K562 (cell line): ENCODE results near the gene NFAM1. TPM values are rescaled to one million over a fixed set of nuclear protein-coding genes. Genes with fewer than 3 reads are reported as not detected.

Experiments used
- C11orf30 ChIP-seq: fragments of 450-650 bp; IDR thresholded peaks from 2 replicates; pipeline ENCODE4 v1.6.1; 2016; ENCODE audit warnings: low read depth, mild to moderate bottlenecking
- CBFA2T3 ChIP-seq: fragments of 450-650 bp; IDR thresholded peaks from 2 replicates; pipeline ENCODE4 v1.6.1; 2017
- CBX1 ChIP-seq: sonication (generic); IDR thresholded peaks from 2 replicates; pipeline ENCODE4 v1.6.1; 2016; ENCODE audit warnings: antibody characterized with exemption, low read depth, mild to moderate bottlenecking
- ELK3 ChIP-seq: fragments of 450-650 bp; formaldehyde crosslinking; IDR thresholded peaks from 2 replicates; pipeline ENCODE4 v1.4.0; 2020; ENCODE audit warnings: mild to moderate bottlenecking
- HDAC6 ChIP-seq: IDR thresholded peaks from 2 replicates; pipeline ENCODE4 v1.6.1; 2012; ENCODE audit warnings: low read depth, mild to moderate bottlenecking, control low read depth, inconsistent platforms, low read length, moderate library complexity
- LARP7 ChIP-seq: fragments of 450-650 bp; IDR thresholded peaks from 2 replicates; pipeline ENCODE4 v1.6.1; 2016
- MTA3 ChIP-seq: fragments of 450-650 bp; formaldehyde crosslinking; IDR thresholded peaks from 2 replicates; pipeline ENCODE4 v1.6.1; 2017; ENCODE audit warnings: mild to moderate bottlenecking, borderline replicate concordance
- NFE2 ChIP-seq: IDR thresholded peaks from 2 replicates; pipeline ENCODE4 v1.6.1; 2014; ENCODE audit warnings: antibody characterized with exemption, low read depth
- NFIC ChIP-seq: fragments of 450-650 bp; IDR thresholded peaks from 2 replicates; pipeline ENCODE4 v1.6.1; 2017; ENCODE audit warnings: mild to moderate bottlenecking, inconsistent platforms
- PHB ChIP-seq: fragments of 250-450 bp; sonication (Bioruptor Pico); IDR thresholded peaks from 2 replicates; pipeline ENCODE4 v1.5.0; 2021
- POLR2A ChIP-seq: fragments of 450-650 bp; conservative IDR thresholded peaks from 2 replicates; pipeline ENCODE4 v1.6.1; 2016
- RFX1 ChIP-seq: fragments of 450-650 bp; IDR thresholded peaks from 2 replicates; pipeline ENCODE4 v1.6.1; 2016; ENCODE audit warnings: mild to moderate bottlenecking, moderate library complexity
- SLC30A9 ChIP-seq: fragments of 250-450 bp; sonication (Bioruptor Pico); IDR thresholded peaks from 2 replicates; pipeline ENCODE4 v1.8.0; 2022; ENCODE audit warnings: mild to moderate bottlenecking, moderate library complexity
- TCF7 ChIP-seq: sonication (generic); IDR thresholded peaks from 2 replicates; pipeline ENCODE4 v1.6.1; 2016; ENCODE audit warnings: antibody characterized with exemption, borderline replicate concordance
- TFE3 ChIP-seq: fragments of 450-650 bp; formaldehyde crosslinking; IDR thresholded peaks from 2 replicates; pipeline ENCODE4 v1.4.0; 2020; ENCODE audit warnings: mild to moderate bottlenecking, mixed read lengths
- ZBTB17 ChIP-seq: fragments of 450-650 bp; formaldehyde crosslinking; IDR thresholded peaks from 2 replicates; pipeline ENCODE4 v1.4.0; 2020; ENCODE audit warnings: mild to moderate bottlenecking
- ZBTB7A ChIP-seq: IDR thresholded peaks from 2 replicates; pipeline ENCODE4 v1.6.1; 2011; ENCODE audit warnings: low read depth, mild to moderate bottlenecking, low read length, moderate library complexity, borderline replicate concordance; ENCODE audit not compliant: control insufficient read depth
- ZBTB8A ChIP-seq: fragments of 450-650 bp; IDR thresholded peaks from 2 replicates; pipeline ENCODE4 v1.6.1; 2018; ENCODE audit warnings: mild to moderate bottlenecking, moderate library complexity; ENCODE audit not compliant: partially characterized antibody
- ZFP30 ChIP-seq: fragments of 250-450 bp; sonication (Bioruptor Pico); IDR thresholded peaks from 2 replicates; pipeline ENCODE4 v1.8.0; 2022; ENCODE audit warnings: moderate library complexity, mild to moderate bottlenecking, inconsistent platforms, borderline replicate concordance
- ZNF124 ChIP-seq: sonication (generic); formaldehyde crosslinking; IDR thresholded peaks from 2 replicates; pipeline ENCODE4 v1.8.1; 2022; ENCODE audit warnings: missing genetic modification reagents
- polyA plus RNA-seq, 8 experiments: library from polyadenylated mRNA; depleted of rRNA in 4 of 8; stranded (reverse) in 5 of 8; unstranded in 3 of 8; fragments of >200 nt; fragmentation: Nextera tagmentation in 2 of 8; fragmentation: Illumina TruSeq in 1 of 8; extraction: Ambion mirVana in 2 of 8; extraction: Trizol in 1 of 8; gene quantifications; 2 replicates each; pipeline versions ENCODE4 v1.2.1 to v1.2.3, GENCODE V29; 2011 to 2014; ENCODE audit warnings: inconsistent platforms in 1 of 8, missing spikeins in 1 of 8
- total RNA-seq, 7 experiments: library from RNA; depleted of rRNA in 6 of 7; stranded (reverse); fragments of >200 nt in 6 of 7; fragmentation: Illumina TruSeq in 2 of 7; extraction: Trizol in 2 of 7; gene quantifications; 2 replicates each; pipeline versions ENCODE4 v1.2.1 to v1.2.3, GENCODE V29; 2011 to 2021; ENCODE audit warnings: low replicate concordance in 1 of 7
- TF ChIP-seq, protein P1 (sequence below): fragments of 450-650 bp; IDR thresholded peaks from 2 replicates; pipeline ENCODE4 v1.6.1; 2014; ENCODE audit warnings: low read depth, mild to moderate bottlenecking, moderate library complexity, borderline replicate concordance
- TF ChIP-seq, protein P2 (sequence below): fragments of 250-450 bp; sonication (Bioruptor Pico); IDR thresholded peaks from 2 replicates; pipeline ENCODE4 v1.4.0; 2020
- TF ChIP-seq, protein P3 (sequence below): fragments of 250-450 bp; sonication (Bioruptor Pico); IDR thresholded peaks from 2 replicates; pipeline ENCODE4 v1.5.0; 2020; ENCODE audit warnings: mild to moderate bottlenecking

NFAM1 gene
- total and polyA plus RNA-seq, 9 of the 15 experiments (the other 6 are each of a cell fraction or from before 2014, with no cell fraction given): 0.01 to 0.18 (median 0.03) TPM; not detected in 5

GRCh38 chr22:42462016-42462415 lies 29.8 kb upstream of the NFAM1 start (continued):
- TF ChIP-seq ELK3 (CRISPR knock-in tag): no peak
- no peak for TF ChIP-seq LARP7
- TF ChIP-seq SLC30A9 (CRISPR knock-in tag): no peak
- TF ChIP-seq PHB: no peak
- no peak for TF ChIP-seq NFE2
- TF ChIP-seq, protein P1, sequence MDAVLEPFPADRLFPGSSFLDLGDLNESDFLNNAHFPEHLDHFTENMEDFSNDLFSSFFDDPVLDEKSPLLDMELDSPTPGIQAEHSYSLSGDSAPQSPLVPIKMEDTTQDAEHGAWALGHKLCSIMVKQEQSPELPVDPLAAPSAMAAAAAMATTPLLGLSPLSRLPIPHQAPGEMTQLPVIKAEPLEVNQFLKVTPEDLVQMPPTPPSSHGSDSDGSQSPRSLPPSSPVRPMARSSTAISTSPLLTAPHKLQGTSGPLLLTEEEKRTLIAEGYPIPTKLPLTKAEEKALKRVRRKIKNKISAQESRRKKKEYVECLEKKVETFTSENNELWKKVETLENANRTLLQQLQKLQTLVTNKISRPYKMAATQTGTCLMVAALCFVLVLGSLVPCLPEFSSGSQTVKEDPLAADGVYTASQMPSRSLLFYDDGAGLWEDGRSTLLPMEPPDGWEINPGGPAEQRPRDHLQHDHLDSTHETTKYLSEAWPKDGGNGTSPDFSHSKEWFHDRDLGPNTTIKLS: no peak
- TF ChIP-seq CBFA2T3: peak; percentile 97
- no peak for TF ChIP-seq RFX1
- no peak for TF ChIP-seq TCF7
- no peak for TF ChIP-seq C11orf30
- no peak for TF ChIP-seq ZFP30 (CRISPR knock-in tag)
- TF ChIP-seq ZBTB17 (CRISPR knock-in tag): 0 out of 2 replicates have a peak, but pooled peaks have one; percentile 39
- peak; percentile 82 for TF ChIP-seq NFIC
- TF ChIP-seq, protein P2, sequence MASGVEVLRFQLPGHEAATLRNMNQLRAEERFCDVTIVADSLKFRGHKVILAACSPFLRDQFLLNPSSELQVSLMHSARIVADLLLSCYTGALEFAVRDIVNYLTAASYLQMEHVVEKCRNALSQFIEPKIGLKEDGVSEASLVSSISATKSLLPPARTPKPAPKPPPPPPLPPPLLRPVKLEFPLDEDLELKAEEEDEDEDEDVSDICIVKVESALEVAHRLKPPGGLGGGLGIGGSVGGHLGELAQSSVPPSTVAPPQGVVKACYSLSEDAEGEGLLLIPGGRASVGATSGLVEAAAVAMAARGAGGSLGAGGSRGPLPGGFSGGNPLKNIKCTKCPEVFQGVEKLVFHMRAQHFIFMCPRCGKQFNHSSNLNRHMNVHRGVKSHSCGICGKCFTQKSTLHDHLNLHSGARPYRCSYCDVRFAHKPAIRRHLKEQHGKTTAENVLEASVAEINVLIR (CRISPR knock-in tag): no peak
- TF ChIP-seq ZBTB7A: no peak
- TF ChIP-seq, protein P3, sequence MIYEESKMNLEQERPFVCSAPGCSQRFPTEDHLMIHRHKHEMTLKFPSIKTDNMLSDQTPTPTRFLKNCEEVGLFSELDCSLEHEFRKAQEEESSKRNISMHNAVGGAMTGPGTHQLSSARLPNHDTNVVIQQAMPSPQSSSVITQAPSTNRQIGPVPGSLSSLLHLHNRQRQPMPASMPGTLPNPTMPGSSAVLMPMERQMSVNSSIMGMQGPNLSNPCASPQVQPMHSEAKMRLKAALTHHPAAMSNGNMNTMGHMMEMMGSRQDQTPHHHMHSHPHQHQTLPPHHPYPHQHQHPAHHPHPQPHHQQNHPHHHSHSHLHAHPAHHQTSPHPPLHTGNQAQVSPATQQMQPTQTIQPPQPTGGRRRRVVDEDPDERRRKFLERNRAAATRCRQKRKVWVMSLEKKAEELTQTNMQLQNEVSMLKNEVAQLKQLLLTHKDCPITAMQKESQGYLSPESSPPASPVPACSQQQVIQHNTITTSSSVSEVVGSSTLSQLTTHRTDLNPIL (CRISPR knock-in tag): no peak
- TF ChIP-seq TFE3: no peak
- TF ChIP-seq CBX1: no peak
- TF ChIP-seq POLR2A: no peak
- TF ChIP-seq HDAC6: no peak
- no peak for TF ChIP-seq ZNF124 (CRISPR knock-in tag)
- TF ChIP-seq ZBTB8A: no peak
- TF ChIP-seq MTA3: no peak
